Spleen (tissue), 11 donors: ENCODE measurements around the gene LMBR1. TPM values are rescaled to one million over a fixed set of nuclear protein-coding genes. Genes with fewer than 3 reads are reported as not detected.
A peak's percentile ranks its signal among the peaks of the same experiment; 100 is the strongest.

Experiments
- DNase-seq: peaks from one replicate; pipeline ENCODE4 v3.0.0-alpha.2; 2020
- H3K27ac ChIP-seq, 8 donors: fragments of 200-600 bp; sonication (generic) in 7 of 8; 1 replicate in 4 of 8; 2 replicates in 4 of 8; pipeline versions ENCODE4 v1.5.0 to v1.8.0; 2016 to 2021; ENCODE audit warnings: inconsistent platforms in 4 of 8, mild to moderate bottlenecking in 4 of 8, moderate library complexity in 1 of 8
- H3K27me3 ChIP-seq, 7 donors: fragments of 200-600 bp; sonication (generic) in 6 of 7; replicated peaks in 1 of 7; 1 replicate in 4 of 7; 2 replicates in 3 of 7; pipeline versions ENCODE4 v1.5.0 to v1.8.0; 2016 to 2021; ENCODE audit warnings: inconsistent platforms in 3 of 7, mild to moderate bottlenecking in 1 of 7
- H3K36me3 ChIP-seq, 6 donors: fragments of 200-600 bp; sonication (generic) in 5 of 6; 1 replicate in 4 of 6; 2 replicates in 2 of 6; pipeline versions ENCODE4 v1.5.0 to v1.8.0; 2016 to 2021; ENCODE audit warnings: inconsistent platforms in 2 of 6
- H3K4me1 ChIP-seq, 6 donors: fragments of 200-600 bp; sonication (generic) in 5 of 6; 1 replicate in 3 of 6; 2 replicates in 3 of 6; pipeline versions ENCODE4 v1.5.0 to v1.8.0; 2016 to 2021; ENCODE audit warnings: inconsistent platforms in 3 of 6
- H3K4me3 ChIP-seq, 8 donors: fragments of 200-600 bp; sonication (generic) in 7 of 8; 1 replicate in 4 of 8; 2 replicates in 4 of 8; pipeline versions ENCODE4 v1.5.0 to v1.8.0; 2016 to 2021; ENCODE audit warnings: inconsistent platforms in 4 of 8, mild to moderate bottlenecking in 4 of 8, moderate library complexity in 2 of 8
- H3K9me3 ChIP-seq, 8 donors: fragments of 200-600 bp; sonication (generic) in 7 of 8; 1 replicate in 4 of 8; 2 replicates in 4 of 8; pipeline versions ENCODE4 v1.5.0 to v1.8.0; 2016 to 2021; ENCODE audit warnings: inconsistent platforms in 4 of 8
- POLR2A ChIP-seq, 3 donors: fragments of 450-650 bp; IDR thresholded peaks; one replicate each; pipeline ENCODE4 v1.5.1; 2017; ENCODE audit warnings: antibody characterized with exemption in 3 of 3, mild to moderate bottlenecking in 1 of 3
- POLR2AphosphoS5 ChIP-seq, 3 donors: sonication (generic); formaldehyde crosslinking; IDR thresholded peaks; one replicate each; pipeline ENCODE4 v1.5.1; 2017; ENCODE audit warnings: antibody characterized with exemption in 3 of 3
- WGBS, 5 donors: extraction: QIAGEN DNeasy Blood & Tissue Kit in 3 of 5; methylation state at CpG; one replicate each; pipeline versions ENCODE4 v1.1.5 to v1.1.7; 2013 to 2018; 5-methylcytosine and 5-hydroxymethylcytosine counted together
- intact Hi-C: fragments of 100-400 bp; cut with DNase I; formaldehyde crosslinking; loops from one replicate; pipeline ENCODE4 v1.15.0; 2023; ENCODE audit warnings: low total_unique reads
- polyA plus RNA-seq, 3 donors: library from polyadenylated mRNA; stranded (reverse); fragments of 200-250 nt; gene quantifications; one replicate each; pipeline ENCODE4 v1.2.1, GENCODE V29; 2013
- total RNA-seq, 7 donors: library from RNA; depleted of rRNA in 3 of 7; stranded (reverse); fragments of >200 nt in 3 of 7; fragmentation: NEBNext Ultra II Directional in 4 of 7; extraction: Animal tissue kit (Norgen Biotek cat#: 25700) in 4 of 7; gene quantifications; one replicate each; pipeline versions ENCODE4 v1.1.0 to v1.2.1, GENCODE V29; 2016 to 2021
- TF ChIP-seq, protein P1 (sequence below), 11 experiments: fragments of 200-600 bp in 7 of 11; fragments of 450-650 bp in 4 of 11; sonication (generic) in 4 of 11; IDR thresholded peaks in 8 of 11; conservative IDR thresholded peaks in 3 of 11; 1 replicate in 7 of 11; 2 replicates in 4 of 11; pipeline versions ENCODE4 v1.4.0 to v1.8.0; 2016 to 2021; ENCODE audit warnings: antibody characterized with exemption in 11 of 11, inconsistent platforms in 4 of 11, mild to moderate bottlenecking in 1 of 11
- donor health status: healthy with polysubstance abuse.
- donor health status: DM: no; HTN: no; CAD: no; lungs with moderate emphysema.
- donor health status: DM: no; HTN: no; CAD: no.
- donor health status: Bipolar disorder and iron deficiency.
- donor health status: healthy.
- donor health status: DM: no; HTN: no; CAD: no.
- donor health status: DM: yes; HTN: yes; CAD: no.

The LMBR1 gene
- total and polyA plus RNA-seq, 10 donors, result 4.8 to 88.3 (median 63.7) TPM

DNA sequence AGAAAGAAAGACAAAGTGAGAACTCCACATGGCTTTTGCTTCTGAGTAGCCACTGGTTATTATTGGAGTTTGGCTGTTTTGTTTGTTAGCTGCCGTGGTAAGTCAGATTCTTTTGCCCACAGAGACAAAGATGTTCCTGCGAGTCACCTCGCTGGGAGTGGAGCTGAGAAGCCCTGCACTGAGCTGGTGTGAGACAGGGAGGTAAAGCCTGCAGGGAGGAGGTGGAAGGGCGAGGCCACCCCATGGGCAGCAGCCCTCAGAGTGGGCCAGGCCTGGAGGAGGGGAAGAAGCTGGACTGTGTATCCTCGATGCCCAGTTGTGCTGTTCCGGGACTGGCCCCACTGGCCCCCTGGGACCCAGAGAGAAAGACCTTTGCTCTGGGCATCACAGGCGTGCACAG lies 42.3 kb upstream of the LMBR1 start:
- Histone ChIP-seq H3K9me3 (no peaks in the 10 kb centered on the region), H3K4me3 (no peak overlapping the region), H3K4me1 (no peaks in the 10 kb centered on the region), H3K27me3 (peaks cover 0 to 5% (median 0%) of the 10 kb centered on the region in 7 donors), H3K36me3 (no peaks in the 10 kb centered on the region), H3K27ac (no peak overlapping the region)
- no peak for TF ChIP-seq POLR2A (IDR thresholded peaks at IDR 0.05)
- no peak for TF ChIP-seq POLR2AphosphoS5 (IDR thresholded peaks at IDR 0.05)
- TF ChIP-seq, protein P1, sequence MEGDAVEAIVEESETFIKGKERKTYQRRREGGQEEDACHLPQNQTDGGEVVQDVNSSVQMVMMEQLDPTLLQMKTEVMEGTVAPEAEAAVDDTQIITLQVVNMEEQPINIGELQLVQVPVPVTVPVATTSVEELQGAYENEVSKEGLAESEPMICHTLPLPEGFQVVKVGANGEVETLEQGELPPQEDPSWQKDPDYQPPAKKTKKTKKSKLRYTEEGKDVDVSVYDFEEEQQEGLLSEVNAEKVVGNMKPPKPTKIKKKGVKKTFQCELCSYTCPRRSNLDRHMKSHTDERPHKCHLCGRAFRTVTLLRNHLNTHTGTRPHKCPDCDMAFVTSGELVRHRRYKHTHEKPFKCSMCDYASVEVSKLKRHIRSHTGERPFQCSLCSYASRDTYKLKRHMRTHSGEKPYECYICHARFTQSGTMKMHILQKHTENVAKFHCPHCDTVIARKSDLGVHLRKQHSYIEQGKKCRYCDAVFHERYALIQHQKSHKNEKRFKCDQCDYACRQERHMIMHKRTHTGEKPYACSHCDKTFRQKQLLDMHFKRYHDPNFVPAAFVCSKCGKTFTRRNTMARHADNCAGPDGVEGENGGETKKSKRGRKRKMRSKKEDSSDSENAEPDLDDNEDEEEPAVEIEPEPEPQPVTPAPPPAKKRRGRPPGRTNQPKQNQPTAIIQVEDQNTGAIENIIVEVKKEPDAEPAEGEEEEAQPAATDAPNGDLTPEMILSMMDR (IDR thresholded peaks at IDR 0.05 in 8 of 11, conservative IDR thresholded peaks at IDR 0.05 in 3 of 11), result no peak
- WGBS, 5 donors, result 79 to 94% (median 91%) methylated on average over 7 of the region's 7 CpGs
- DNase-seq, result no peak
- intact Hi-C loops, result no loop called here

DNA sequence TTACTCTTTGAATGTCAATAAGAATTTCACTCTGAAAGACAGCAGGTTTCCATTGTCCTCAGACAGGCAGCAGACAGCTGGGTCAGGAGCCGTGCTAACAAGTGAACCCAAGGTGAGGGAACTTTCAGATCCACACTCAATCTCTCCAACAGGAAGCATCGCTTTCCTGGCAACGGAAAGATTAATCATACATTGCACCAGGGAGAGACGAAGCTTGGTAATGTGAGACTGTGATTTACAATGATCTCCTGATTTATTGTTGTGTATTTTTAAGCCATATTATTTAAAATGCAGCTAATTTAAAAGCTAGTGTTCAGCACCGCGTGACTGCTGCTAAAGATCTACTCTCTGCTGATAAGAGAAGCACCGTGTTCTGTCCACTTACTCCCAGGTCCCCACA lies 39.0 kb upstream of the LMBR1 start:
- Histone ChIP-seq H3K4me3 (no peak overlapping the region), H3K27me3 (peaks cover 0 to 28% (median 0%) of the 10 kb centered on the region in 7 donors), H3K36me3 (no peaks in the 10 kb centered on the region), H3K9me3 (no peaks in the 10 kb centered on the region), H3K4me1 (peaks cover 0 to 5% (median 0%) of the 10 kb centered on the region in 6 donors), H3K27ac (no peak overlapping the region)
- intact Hi-C loops, result no loop called here
- DNase-seq, result no peak
- WGBS, 5 donors, result 14 to 21% (median 17%) methylated on average over 7 of the region's 7 CpGs
- TF ChIP-seq, protein P1 (IDR thresholded peaks at IDR 0.05 in 8 of 11, conservative IDR thresholded peaks at IDR 0.05 in 3 of 11), result no peak
- peak in 1 of 3 donors; percentile 32 for TF ChIP-seq POLR2AphosphoS5 (IDR thresholded peaks at IDR 0.05)

DNA sequence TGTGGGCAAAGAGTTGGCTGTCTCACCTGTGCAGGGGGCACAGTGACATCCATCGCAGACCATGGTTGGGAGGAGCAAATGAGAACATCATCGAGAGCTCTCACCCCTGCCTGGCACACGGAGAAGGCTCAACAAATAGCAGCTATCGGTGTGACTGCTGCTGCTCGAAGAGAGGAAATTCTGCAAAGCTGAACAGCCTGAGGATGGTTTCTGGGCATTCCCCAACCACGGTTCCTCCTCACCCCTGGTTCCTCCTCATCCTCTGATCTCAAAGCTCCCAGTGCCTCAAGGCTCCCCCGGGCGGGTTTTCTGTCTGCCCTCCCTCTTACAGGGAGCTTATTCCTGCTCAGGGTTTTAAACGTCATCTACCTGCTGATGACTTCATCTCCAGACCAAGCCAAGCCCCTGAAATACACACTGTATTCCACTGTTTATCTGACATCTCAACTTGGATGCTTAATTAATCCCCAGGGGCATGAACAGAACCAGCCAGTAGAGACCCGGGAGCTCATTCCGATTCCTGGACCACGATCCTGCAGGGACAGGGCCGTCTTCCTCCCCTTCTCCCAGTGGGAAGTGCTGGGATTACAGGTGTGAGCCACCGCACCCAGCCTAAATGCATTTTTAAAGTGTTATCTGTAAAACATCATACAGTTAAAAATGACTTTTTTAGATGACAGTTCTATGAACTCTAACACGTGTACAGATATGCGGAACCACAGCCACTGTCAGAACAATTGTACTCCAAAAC lies 37.0 kb upstream of the LMBR1 start:
- no peak overlapping the region for H3K4me3 ChIP-seq
- TF ChIP-seq POLR2AphosphoS5 (IDR thresholded peaks at IDR 0.05) (no peak), POLR2A (IDR thresholded peaks at IDR 0.05) (no peak)
- TF ChIP-seq, protein P1 (IDR thresholded peaks at IDR 0.05 in 8 of 11, conservative IDR thresholded peaks at IDR 0.05 in 3 of 11), result no peak
- WGBS, 5 donors, result 48 to 61% (median 58%) methylated on average over 16 of the region's 16 CpGs
- DNase-seq, result no peak
- no peak overlapping the region for H3K27ac ChIP-seq
- peaks cover 0 to 5% (median 0%) of the 10 kb centered on the region in 6 donors for H3K4me1 ChIP-seq
- H3K36me3 ChIP-seq, result no peaks in the 10 kb centered on the region
- peaks cover 0 to 23% (median 0%) of the 10 kb centered on the region in 7 donors for H3K27me3 ChIP-seq
- intact Hi-C loops, result no loop called here
- H3K9me3 ChIP-seq, result no peaks in the 10 kb centered on the region

DNA sequence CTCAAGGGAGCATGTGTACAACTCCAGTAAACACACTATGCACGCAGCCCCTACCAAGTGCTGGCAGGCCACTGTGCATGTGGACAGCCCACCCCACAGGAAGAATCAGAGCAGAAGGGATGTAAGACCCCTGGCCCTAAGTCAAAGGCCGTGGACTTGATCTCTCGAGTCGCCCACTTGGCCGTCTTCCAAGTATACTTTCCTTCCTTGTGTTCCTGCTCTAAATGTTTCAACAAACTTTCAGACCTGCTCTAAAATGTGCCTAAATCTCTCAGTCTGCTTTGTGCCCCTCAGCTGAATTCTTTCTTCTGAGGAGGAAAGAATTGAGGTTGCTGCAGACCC lies 35.4 kb upstream of the LMBR1 start:
- WGBS, 5 donors, result 16 to 55% (median 29%) methylated on average over 5 of the region's 5 CpGs
- Histone ChIP-seq H3K4me1 (peaks cover 0 to 5% (median 0%) of the 10 kb centered on the region in 6 donors), H3K27ac (no peak overlapping the region), H3K4me3 (no peak overlapping the region), H3K9me3 (no peaks in the 10 kb centered on the region), H3K27me3 (peaks cover 0 to 23% (median 0%) of the 10 kb centered on the region in 7 donors), H3K36me3 (no peaks in the 10 kb centered on the region)
- intact Hi-C loops, result no loop called here
- DNase-seq, result no peak
- TF ChIP-seq POLR2A (IDR thresholded peaks at IDR 0.05) (no peak), POLR2AphosphoS5 (IDR thresholded peaks at IDR 0.05) (peak in 1 of 3 donors; percentile 1)
